NB4 (cell line): ENCODE results near the gene PSMC1.

Source experiments
- POLR2A ChIP-seq: IDR thresholded peaks from 2 replicates; pipeline ENCODE4 v1.6.1; 2011; ENCODE audit warnings: mild to moderate bottlenecking; ENCODE audit not compliant: insufficient read length; ENCODE audit errors: extremely low read depth
- TF ChIP-seq, protein P1 (sequence below): IDR thresholded peaks from one replicate; pipeline ENCODE4 v1.5.1; 2012; ENCODE audit warnings: low read depth, low read length

DNA sequence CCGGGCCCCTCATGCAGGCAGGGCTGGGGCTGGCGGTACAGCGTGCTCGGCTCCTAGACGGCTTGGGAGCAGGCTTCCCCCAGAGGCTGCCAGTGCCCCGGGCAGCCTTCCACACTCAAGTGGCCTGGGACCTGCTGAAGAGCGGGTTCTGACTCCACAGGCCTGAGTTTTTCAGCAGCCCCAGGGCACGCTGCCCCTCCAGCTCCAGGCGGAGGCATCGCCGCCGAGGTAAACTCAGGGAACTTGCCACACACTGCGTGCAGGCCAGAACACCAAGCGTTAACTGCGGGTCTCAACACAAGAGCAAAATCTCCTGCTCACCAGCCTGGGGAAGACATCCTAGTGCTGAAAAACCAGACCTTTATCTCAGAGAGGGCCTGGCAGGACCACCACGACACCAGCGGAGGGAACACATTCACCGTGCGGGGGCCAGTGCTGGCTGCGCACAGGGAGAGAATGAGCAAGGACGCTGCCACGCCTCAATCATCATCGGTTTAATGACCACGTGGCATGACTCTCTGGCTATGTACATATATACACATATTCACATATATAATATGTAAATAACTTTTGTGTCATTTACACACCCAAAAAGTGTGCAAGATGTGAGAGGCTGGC lies 21.3 kb downstream of the PSMC1 start:
- TF ChIP-seq, protein P1, sequence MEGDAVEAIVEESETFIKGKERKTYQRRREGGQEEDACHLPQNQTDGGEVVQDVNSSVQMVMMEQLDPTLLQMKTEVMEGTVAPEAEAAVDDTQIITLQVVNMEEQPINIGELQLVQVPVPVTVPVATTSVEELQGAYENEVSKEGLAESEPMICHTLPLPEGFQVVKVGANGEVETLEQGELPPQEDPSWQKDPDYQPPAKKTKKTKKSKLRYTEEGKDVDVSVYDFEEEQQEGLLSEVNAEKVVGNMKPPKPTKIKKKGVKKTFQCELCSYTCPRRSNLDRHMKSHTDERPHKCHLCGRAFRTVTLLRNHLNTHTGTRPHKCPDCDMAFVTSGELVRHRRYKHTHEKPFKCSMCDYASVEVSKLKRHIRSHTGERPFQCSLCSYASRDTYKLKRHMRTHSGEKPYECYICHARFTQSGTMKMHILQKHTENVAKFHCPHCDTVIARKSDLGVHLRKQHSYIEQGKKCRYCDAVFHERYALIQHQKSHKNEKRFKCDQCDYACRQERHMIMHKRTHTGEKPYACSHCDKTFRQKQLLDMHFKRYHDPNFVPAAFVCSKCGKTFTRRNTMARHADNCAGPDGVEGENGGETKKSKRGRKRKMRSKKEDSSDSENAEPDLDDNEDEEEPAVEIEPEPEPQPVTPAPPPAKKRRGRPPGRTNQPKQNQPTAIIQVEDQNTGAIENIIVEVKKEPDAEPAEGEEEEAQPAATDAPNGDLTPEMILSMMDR, result no peak
- no peak for TF ChIP-seq POLR2A
